OCI-LY3 (cell line): ENCODE data around the gene TSEN2.

ENCODE experiments used
- CTCF ChIP-seq: fragments of 200-600, 300-600 bp; sonication (generic); IDR thresholded peaks from 2 replicates; pipeline ENCODE4 v1.5.1; 2014; ENCODE audit warnings: antibody characterized with exemption, low read length, low read depth
- EZH2phosphoT487 ChIP-seq: fragments of 200-600 bp; shearing (Covaris generic); IDR thresholded peaks from 2 replicates; pipeline ENCODE4 v1.6.1; 2018; ENCODE audit warnings: antibody characterized with exemption, mixed run types, low read depth

- no peak for TF ChIP-seq CTCF
- TF ChIP-seq EZH2phosphoT487: no peak
These were observed 14.2 kb upstream of the TSEN2 start for GRCh38 chr3:12470111-12470510.
